ENCODE results near the gene RPS6KC1.

DNA sequence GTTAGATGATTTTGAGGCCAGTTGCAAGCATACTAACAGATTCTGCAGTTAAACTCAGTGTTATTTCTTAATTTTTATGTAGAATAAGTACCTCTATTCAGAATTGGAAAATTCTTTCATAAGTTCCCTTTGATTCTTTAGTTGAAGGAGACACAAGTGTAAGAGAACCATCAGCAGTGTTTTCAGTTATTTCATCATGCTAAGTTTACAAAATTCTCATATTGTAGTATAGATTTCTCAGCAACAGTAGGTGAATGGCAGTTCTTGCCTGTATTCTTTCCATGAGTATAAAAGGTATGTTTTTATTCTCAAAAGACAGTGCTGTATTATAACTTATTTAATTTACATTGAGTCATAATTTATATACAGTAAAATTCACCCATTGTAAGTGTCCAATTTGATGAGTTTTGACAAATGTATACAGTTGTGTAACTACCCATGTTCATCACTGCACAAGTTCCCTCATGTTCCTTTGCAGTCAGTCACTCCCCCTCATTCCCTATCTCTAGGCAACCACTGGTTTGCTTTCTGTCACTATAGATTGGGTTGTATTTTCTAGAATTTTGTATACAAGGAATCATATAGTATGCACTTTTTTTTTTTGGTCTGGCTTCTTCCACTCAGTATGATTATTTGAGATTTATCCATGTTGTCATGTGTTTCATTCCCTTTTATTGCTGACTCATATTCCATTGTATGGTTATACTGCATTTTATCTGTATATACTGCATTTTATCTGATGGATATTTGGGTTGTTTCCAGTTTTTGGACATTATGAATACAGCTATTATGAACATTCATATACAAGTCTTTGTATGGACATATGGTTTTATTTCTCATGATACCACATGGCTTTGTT is 3.9 kb downstream of the RPS6KC1 start:
- no peak for TF ChIP-seq CREB1 (IDR thresholded peaks at IDR 0.05; ENCODE audit: low read depth)
- no peak for TF ChIP-seq TCF12 (IDR thresholded peaks at IDR 0.05; ENCODE audit: low read depth)
- TF ChIP-seq TAF1 (IDR thresholded peaks at IDR 0.05; ENCODE audit: low read depth), result no peak
- no peak for TF ChIP-seq ZBTB7A (IDR thresholded peaks at IDR 0.05; ENCODE audit: low read depth)
- TF ChIP-seq FOXM1 (IDR thresholded peaks at IDR 0.05; ENCODE audit: borderline replicate concordance, low read depth), result no peak
- TF ChIP-seq EP300 (IDR thresholded peaks at IDR 0.05; ENCODE audit: borderline replicate concordance), result no peak
- no peak for TF ChIP-seq MAX (IDR thresholded peaks at IDR 0.05)
- TF ChIP-seq NFIC (IDR thresholded peaks at IDR 0.05), result no peak
- TF ChIP-seq, protein P1, sequence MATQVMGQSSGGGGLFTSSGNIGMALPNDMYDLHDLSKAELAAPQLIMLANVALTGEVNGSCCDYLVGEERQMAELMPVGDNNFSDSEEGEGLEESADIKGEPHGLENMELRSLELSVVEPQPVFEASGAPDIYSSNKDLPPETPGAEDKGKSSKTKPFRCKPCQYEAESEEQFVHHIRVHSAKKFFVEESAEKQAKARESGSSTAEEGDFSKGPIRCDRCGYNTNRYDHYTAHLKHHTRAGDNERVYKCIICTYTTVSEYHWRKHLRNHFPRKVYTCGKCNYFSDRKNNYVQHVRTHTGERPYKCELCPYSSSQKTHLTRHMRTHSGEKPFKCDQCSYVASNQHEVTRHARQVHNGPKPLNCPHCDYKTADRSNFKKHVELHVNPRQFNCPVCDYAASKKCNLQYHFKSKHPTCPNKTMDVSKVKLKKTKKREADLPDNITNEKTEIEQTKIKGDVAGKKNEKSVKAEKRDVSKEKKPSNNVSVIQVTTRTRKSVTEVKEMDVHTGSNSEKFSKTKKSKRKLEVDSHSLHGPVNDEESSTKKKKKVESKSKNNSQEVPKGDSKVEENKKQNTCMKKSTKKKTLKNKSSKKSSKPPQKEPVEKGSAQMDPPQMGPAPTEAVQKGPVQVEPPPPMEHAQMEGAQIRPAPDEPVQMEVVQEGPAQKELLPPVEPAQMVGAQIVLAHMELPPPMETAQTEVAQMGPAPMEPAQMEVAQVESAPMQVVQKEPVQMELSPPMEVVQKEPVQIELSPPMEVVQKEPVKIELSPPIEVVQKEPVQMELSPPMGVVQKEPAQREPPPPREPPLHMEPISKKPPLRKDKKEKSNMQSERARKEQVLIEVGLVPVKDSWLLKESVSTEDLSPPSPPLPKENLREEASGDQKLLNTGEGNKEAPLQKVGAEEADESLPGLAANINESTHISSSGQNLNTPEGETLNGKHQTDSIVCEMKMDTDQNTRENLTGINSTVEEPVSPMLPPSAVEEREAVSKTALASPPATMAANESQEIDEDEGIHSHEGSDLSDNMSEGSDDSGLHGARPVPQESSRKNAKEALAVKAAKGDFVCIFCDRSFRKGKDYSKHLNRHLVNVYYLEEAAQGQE (IDR thresholded peaks at IDR 0.05; ENCODE audit: low read depth), result no peak

Measured in Ishikawa (cell line).